Measurements from ENCODE around the gene GLUD2.

GRCh38 chrX:121014826-121015225 is 32.6 kb upstream of the GLUD2 start:
- TF ChIP-seq CTCF (conservative IDR thresholded peaks at IDR 0.05 in 1 of 2, IDR thresholded peaks at IDR 0.05 in 1 of 2; ENCODE audit: extremely low read depth in 1 of 2, insufficient read depth in 1 of 2, low read depth in 1 of 2, low read length in 2 of 2) (no peak), EZH2 (IDR thresholded peaks at IDR 0.05; ENCODE audit: borderline replicate concordance, low read length) (no peak)

All from mammary epithelial cell (primary cell).